Superior temporal gyrus (tissue), 1 donor: ENCODE data around the gene MOGAT3.
A peak's percentile ranks its signal among the peaks of the same experiment; 100 is the strongest.
"Not testable (repeated sequence)": the region's sequence is repeated elsewhere in the genome, so short reads cannot be mapped to it uniquely, and the experiment has no call there.

Source experiments
- DNase-seq: peaks from one replicate; pipeline ENCODE4 v3.0.0-alpha.2; 2016; ENCODE audit errors: extremely low spot score

Gene MOGAT3

GRCh38 chr7:101203740-101204738 is 3.2 kb upstream of the MOGAT3 start:
- DNase-seq: not testable (repeated sequence)

- no peak for DNase-seq
Observed at GRCh38 chr7:101202603-101202918, 1.7 kb upstream of the MOGAT3 start.

- DNase-seq: no peak
Observed at GRCh38 chr7:101201695-101202602, 1.1 kb upstream of the MOGAT3 start.

GRCh38 chr7:101200504-101200861 is 353 bp downstream of the MOGAT3 start:
- no peak for DNase-seq

GRCh38 chr7:101199522-101199921 is 1.3 kb downstream of the MOGAT3 start:
- DNase-seq: not testable (repeated sequence)

GRCh38 chr7:101198476-101198875 is 2.4 kb downstream of the MOGAT3 start:
- DNase-seq: no peak

GRCh38 chr7:101197991-101198390 is 2.8 kb downstream of the MOGAT3 start:
- no peak for DNase-seq

- no peak for DNase-seq
Observed at GRCh38 chr7:101195884-101196283, 5.0 kb downstream of the MOGAT3 start.

- no peak for DNase-seq
Observed at GRCh38 chr7:101189109-101189508, 11.7 kb downstream of the MOGAT3 start.

- no peak for DNase-seq
Observed at GRCh38 chr7:101186844-101187428, 13.9 kb downstream of the MOGAT3 start.

- DNase-seq: no peak
Observed at GRCh38 chr7:101186194-101186593, 14.6 kb downstream of the MOGAT3 start.

- DNase-seq: peak; percentile 51
Observed at GRCh38 chr7:101185258-101185839, 15.5 kb downstream of the MOGAT3 start.

- no peak for DNase-seq
Observed at GRCh38 chr7:101180130-101180755, 20.6 kb downstream of the MOGAT3 start, which contains the start of gene NAT16. Gene NAT16 (minus strand): TSS chr7:101180293. CDS start chr7:101174807, 5,486 bp downstream.

GRCh38 chr7:101179713-101180112 is 21.1 kb downstream of the MOGAT3 start:
- DNase-seq: no peak

- DNase-seq: no peak
Observed at GRCh38 chr7:101179117-101179516, 21.7 kb downstream of the MOGAT3 start.

- DNase-seq: no peak
Observed at GRCh38 chr7:101177644-101178043, 23.2 kb downstream of the MOGAT3 start.

- no peak for DNase-seq
Observed at GRCh38 chr7:101175664-101176063, 25.2 kb downstream of the MOGAT3 start.

GRCh38 chr7:101174322-101174854 is 26.4 kb downstream of the MOGAT3 start:
- no peak for DNase-seq

- DNase-seq: no peak
Observed at GRCh38 chr7:101173752-101174244, 27.0 kb downstream of the MOGAT3 start.

- no peak for DNase-seq
Observed at GRCh38 chr7:101172854-101173751, 27.7 kb downstream of the MOGAT3 start.
